WERI-Rb-1 (cell line): ENCODE results near the gene FAHD2A.
"Not testable (repeated sequence)": the region's sequence is repeated elsewhere in the genome, so short reads cannot be mapped to it uniquely, and the experiment has no call there.

Experiments
- DNase-seq: peaks from one replicate; pipeline ENCODE4 v3.0.0-alpha.2; 2020
- H3K27ac ChIP-seq: fragments of 250-450 bp; sonication (Bioruptor Pico); 2 replicates; pipeline ENCODE4 v1.5.1; 2020; ENCODE audit warnings: mild to moderate bottlenecking, moderate library complexity
- H3K27me3 ChIP-seq: fragments of 250-450 bp; sonication (Bioruptor Pico); 2 replicates; pipeline ENCODE4 v1.5.1; 2021; ENCODE audit warnings: mild to moderate bottlenecking, low read depth, moderate library complexity; ENCODE audit not compliant: insufficient read depth, severe bottlenecking
- H3K36me3 ChIP-seq: fragments of 250-450 bp; sonication (Bioruptor Pico); 2 replicates; pipeline ENCODE4 v1.5.1; 2020; ENCODE audit warnings: mild to moderate bottlenecking, moderate library complexity
- H3K4me3 ChIP-seq: 2 replicates; pipeline ENCODE4 v1.5.1; 2011; ENCODE audit warnings: low read depth, mild to moderate bottlenecking, control low read depth, low read length
- H3K9me3 ChIP-seq: fragments of 250-450 bp; sonication (Bioruptor Pico); 2 replicates; pipeline ENCODE4 v1.5.1; 2021; ENCODE audit warnings: mild to moderate bottlenecking, moderate library complexity; ENCODE audit not compliant: severe bottlenecking
- CTCF ChIP-seq: IDR thresholded peaks from 2 replicates; pipeline ENCODE4 v1.5.1; 2011; ENCODE audit warnings: low read depth, mild to moderate bottlenecking, control low read depth, inconsistent platforms, low read length

FAHD2A gene

GRCh38 chr2:95374921-95375471, 27.5 kb upstream of the FAHD2A start:
- Histone ChIP-seq H3K4me3 (no peak overlapping the region), H3K36me3 (no peaks in the 10 kb centered on the region), H3K27ac (peak overlapping the region; percentile 37), H3K27me3 (no peaks in the 10 kb centered on the region), H3K9me3 (no peaks in the 10 kb centered on the region)
- no peak for TF ChIP-seq CTCF
- no peak for DNase-seq

- H3K9me3 ChIP-seq: no peaks in the 10 kb centered on the region
- no peak for TF ChIP-seq CTCF
Observed at GRCh38 chr2:95375532-95376150, 26.9 kb upstream of the FAHD2A start.

GRCh38 chr2:95376311-95377215, 25.9 kb upstream of the FAHD2A start:
- DNase-seq: no peak
- no peak for TF ChIP-seq CTCF
- Histone ChIP-seq H3K9me3 (no peaks in the 10 kb centered on the region), H3K27me3 (no peaks in the 10 kb centered on the region), H3K36me3 (no peaks in the 10 kb centered on the region), H3K4me3 (no peak overlapping the region), H3K27ac (no peak overlapping the region)

More at GRCh38 chr2:95375532-95376150, 26.9 kb upstream of the FAHD2A start:
- no peaks in the 10 kb centered on the region for H3K27me3 ChIP-seq
- H3K4me3 ChIP-seq: no peak overlapping the region
- H3K36me3 ChIP-seq: no peaks in the 10 kb centered on the region
- DNase-seq: no peak
- H3K27ac ChIP-seq: peak overlapping the region; percentile 37

GRCh38 chr2:95377216-95378123, 25.0 kb upstream of the FAHD2A start:
- H3K9me3 ChIP-seq: no peaks in the 10 kb centered on the region
- H3K4me3 ChIP-seq: no peak overlapping the region
- H3K27ac ChIP-seq: no peak overlapping the region
- TF ChIP-seq CTCF: no peak
- DNase-seq: no peak
- H3K36me3 ChIP-seq: no peaks in the 10 kb centered on the region
- H3K27me3 ChIP-seq: no peaks in the 10 kb centered on the region

GRCh38 chr2:95378281-95378680, 24.2 kb upstream of the FAHD2A start:
- DNase-seq, H3K27me3 ChIP-seq, H3K4me3 ChIP-seq, H3K27ac ChIP-seq, H3K36me3 ChIP-seq, H3K9me3 ChIP-seq: not testable (repeated sequence)
